NCI-H2171 treated with DMSO at 0.1 percent for 48 hours (cell line): ENCODE data around the gene TAF7.
"Not testable (repeated sequence)": the region's sequence is repeated elsewhere in the genome, so short reads cannot be mapped to it uniquely, and the experiment has no call there.

ENCODE experiments used
- DNase-seq: peaks from one replicate; lab custom pipeline; 2025; lab: John Stamatoyannopoulos, UW

The TAF7 gene

DNA sequence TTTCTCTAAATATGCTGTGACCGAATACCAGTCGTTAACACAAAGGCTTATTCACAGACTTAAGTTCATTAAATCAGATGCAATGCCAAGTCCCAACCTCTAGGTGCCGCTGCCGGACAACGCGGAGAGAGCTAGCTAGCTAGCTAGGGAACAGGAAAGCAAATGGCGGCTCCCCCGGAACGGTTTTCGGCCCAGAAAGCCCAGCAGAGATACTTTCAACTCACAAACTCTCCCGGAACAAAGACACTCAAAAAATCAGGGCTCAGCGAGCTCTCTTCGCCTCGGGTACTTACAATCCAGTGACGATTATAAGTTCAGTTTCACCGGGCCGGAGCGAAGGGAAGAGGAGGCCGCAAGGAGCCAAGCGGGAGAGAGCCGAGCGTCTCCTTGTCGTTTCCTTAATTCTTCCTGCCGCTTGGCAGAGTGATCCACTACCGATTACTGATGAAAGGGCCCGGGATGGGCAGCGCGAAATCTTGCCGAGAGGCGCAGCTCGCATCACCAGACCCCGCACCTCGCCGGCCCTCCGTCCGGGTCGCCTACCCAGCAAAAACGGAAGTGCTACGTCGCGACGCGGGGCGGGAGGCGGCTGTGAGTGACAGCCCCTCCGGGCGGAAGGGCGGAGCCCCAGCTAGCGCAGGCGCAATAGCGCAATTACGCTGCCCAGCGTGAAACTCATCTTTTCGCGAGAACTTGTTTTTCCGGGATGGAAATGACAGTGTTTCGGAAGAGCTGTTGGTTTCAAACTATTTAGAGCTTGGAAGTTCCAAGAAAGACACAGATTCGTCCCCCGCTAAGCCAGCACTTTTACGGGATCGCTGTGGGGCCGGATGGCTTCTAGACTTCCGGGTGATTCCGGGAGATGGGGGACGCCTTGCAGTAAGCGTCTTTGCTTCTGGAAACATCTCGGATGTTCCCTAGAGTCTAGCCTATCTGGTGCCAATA, at the start of gene TAF7:
Gene TAF7, minus strand, starts transcription at position 560 of the 945 bp plus-strand sequence. CDS start 740 bp downstream, outside the sequence.
- peak; percentile 77 for DNase-seq

- DNase-seq: no peak
Measured at GRCh38 chr5:141366016-141366896, 45.7 kb upstream of the TAF7 start.

- DNase-seq: no peak
Measured at GRCh38 chr5:141363952-141364660, 43.5 kb upstream of the TAF7 start, which contains the start of gene PCDHGA5. Gene PCDHGA5 (plus strand): TSS chr5:141364162. CDS start chr5:141364331, 169 bp downstream.

GRCh38 chr5:141362719-141363118, 42.1 kb upstream of the TAF7 start:
- no peak for DNase-seq

DNA sequence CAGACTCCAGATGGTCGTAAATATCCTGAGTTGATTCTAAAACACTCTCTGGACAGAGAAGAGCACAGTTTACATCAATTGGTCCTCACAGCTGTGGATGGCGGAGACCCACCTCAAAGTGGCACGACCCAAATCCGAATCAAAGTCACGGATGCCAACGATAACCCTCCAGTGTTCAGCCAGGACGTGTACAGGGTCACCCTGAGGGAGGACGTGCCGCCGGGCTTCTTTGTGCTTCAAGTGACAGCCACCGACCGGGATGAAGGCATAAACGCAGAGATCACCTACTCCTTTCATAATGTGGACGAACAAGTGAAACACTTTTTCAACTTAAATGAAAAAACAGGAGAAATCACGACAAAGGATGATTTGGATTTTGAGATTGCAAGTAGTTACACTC, 40.1 kb upstream of the TAF7 start:
- no peak for DNase-seq

DNA sequence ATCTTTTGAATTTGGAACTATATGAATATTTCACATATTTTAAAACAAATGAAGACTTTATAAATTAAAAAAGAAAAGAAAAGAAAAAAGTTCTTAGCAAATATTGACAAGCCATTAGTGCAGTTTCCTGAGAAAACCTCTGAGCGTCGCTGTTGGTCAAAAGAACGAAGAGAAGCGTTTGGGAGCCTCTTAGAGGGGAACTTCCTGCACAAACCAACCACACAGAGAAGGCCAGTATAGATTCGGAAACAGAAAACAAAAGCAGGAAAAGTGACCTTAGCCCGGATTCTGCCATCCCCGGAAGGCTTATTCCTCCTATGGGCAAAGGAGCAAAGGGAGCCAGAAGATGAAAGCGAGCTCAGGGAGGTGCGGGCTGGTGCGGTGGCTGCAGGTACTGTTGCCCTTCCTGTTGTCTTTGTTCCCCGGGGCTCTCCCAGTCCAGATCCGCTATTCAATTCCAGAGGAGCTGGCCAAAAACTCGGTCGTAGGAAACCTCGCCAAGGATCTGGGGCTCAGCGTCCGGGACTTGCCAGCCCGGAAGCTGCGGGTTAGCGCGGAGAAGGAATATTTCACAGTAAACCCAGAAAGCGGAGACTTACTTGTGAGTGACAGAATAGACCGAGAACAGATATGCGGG, 39.3 kb upstream of the TAF7 start, which contains the start of gene PCDHGB2:
Gene PCDHGB2, plus strand, starts transcription at position 205 of the 637 bp plus-strand sequence. Its CDS starts 142 bp downstream, at position 347.
- peak; percentile 15 for DNase-seq

DNA sequence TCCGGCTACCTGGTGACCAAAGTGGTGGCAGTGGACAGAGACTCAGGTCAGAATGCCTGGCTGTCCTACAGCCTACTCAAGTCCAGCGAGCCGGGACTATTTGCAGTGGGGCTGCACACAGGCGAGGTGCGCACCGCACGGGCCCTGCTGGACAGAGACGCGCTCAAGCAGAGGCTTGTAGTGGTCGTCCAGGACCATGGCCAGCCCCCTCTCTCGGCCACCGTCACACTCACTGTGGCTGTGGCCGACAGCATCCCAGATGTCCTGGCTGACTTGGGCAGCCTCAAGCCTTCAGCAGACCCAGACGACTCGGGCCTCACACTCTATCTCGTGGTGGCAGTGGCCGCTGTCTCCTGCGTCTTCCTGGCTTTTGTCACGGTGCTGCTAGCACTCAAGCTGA, 36.4 kb upstream of the TAF7 start:
- no peak for DNase-seq

DNA sequence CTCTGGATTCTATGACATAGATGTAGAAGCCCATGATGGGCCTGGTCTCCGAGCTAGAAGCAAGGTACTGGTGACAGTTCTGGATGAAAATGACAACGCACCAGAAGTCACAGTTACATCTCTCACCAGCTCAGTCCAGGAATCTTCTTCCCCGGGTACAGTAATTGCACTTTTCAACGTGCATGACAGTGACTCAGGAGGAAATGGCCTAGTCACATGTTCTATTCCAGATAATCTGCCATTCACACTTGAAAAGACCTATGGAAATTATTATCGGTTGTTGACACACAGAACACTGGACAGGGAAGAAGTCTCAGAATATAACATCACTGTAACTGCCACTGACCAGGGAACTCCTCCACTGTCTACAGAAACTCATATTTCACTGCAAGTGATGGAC, 35.5 kb upstream of the TAF7 start:
- DNase-seq: no peak

DNA sequence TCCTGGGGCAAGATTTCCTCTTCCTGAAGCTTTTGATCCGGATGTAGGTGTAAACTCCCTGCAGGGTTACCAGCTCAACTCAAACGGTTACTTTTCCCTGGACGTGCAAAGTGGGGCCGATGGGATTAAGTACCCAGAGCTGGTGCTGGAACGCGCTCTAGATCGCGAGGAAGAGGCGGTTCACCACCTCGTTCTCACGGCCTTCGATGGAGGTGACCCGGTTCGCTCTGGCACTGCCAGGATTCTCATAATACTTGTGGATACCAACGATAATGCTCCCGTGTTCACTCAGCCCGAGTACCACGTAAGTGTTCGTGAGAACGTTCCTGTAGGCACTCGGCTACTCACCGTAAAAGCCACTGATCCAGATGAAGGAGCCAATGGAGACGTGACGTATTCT, 35.1 kb upstream of the TAF7 start:
- no peak for DNase-seq

GRCh38 chr5:141354900-141355469, 34.4 kb upstream of the TAF7 start, which contains the start of gene PCDHGA4:
Gene PCDHGA4 (plus strand): TSS chr5:141355021. CDS start chr5:141355108, 87 bp downstream.
- no peak for DNase-seq

DNA sequence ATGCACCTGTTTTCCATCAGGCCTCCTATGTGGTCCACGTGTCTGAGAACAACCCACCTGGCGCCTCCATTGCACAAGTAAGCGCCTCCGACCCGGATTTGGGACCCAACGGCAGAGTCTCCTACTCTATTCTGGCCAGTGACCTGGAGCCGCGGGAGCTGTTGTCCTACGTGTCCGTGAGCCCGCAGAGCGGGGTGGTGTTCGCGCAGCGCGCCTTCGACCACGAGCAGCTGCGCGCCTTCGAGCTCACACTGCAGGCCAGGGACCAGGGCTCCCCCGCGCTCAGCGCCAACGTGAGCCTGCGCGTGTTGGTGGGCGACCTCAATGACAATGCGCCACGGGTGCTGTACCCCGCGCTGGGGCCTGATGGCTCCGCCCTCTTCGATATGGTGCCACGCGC, 31.0 kb upstream of the TAF7 start:
- no peak for DNase-seq

GRCh38 chr5:141349917-141350619, 29.5 kb upstream of the TAF7 start, which contains the start of gene PCDHGB1:
Gene PCDHGB1 (plus strand): TSS chr5:141350099. CDS start chr5:141350261, 162 bp downstream.
- DNase-seq: peak; percentile 23

DNA sequence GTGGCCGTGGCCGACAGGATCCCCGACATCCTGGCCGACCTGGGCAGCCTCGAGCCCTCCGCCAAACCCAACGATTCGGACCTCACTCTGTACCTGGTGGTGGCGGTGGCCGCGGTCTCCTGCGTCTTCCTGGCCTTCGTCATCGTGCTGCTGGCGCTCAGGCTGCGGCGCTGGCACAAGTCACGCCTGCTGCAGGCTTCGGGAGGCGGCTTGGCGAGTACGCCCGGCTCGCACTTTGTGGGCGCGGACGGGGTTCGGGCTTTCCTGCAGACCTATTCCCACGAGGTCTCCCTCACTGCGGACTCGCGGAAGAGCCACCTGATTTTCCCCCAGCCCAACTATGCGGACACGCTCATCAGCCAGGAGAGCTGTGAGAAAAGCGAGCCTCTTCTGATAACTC, 25.4 kb upstream of the TAF7 start:
- DNase-seq: not testable (repeated sequence)

GRCh38 chr5:141345327-141345726, 24.7 kb upstream of the TAF7 start:
- DNase-seq: no peak

DNA sequence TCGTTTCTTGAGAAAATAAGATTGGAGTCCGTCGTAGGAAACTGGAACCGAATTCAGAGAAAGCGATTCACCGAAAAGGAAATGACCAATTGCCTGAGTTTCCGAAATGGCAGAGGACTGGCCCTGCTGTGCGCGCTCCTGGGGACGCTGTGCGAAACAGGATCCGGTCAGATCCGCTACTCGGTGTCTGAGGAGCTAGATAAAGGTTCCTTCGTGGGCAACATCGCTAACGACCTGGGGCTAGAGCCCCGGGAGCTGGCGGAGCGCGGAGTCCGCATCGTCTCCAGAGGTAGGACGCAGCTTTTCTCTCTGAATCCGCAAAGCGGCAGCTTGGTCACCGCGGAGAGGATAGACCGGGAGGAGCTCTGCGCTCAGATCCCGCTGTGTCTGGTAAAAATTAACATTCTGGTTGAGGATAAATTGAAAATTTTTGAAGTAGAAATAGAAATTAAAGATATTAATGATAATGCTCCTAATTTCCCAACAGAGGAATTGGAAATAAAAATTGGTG, 23.4 kb upstream of the TAF7 start:
- DNase-seq: no peak

- peak; percentile 0 for DNase-seq
Measured at GRCh38 chr5:141343242-141343952, 22.8 kb upstream of the TAF7 start, which contains the start of gene PCDHGA3. Gene PCDHGA3 (plus strand): TSS chr5:141343829. CDS start chr5:141344034, 205 bp downstream.

DNA sequence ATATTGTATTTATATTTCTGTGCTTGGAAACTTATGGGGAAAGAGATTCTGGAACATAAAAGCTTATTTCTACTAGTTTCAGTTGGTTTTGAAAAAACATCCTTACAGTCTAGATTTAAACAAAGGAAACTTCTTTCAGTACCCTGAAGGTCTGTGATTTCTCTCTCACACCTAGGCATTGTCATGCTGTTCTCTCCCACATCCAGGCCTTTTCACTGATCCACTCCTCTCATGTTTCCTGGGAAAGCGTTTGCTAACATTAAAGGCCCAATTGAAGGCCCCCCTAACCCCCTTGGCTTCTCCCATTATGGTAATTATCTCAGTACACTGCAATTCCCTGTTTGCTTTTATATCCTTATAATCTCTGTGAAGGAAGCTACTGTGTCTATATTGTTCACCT, 22.2 kb upstream of the TAF7 start:
- DNase-seq: no peak

DNA sequence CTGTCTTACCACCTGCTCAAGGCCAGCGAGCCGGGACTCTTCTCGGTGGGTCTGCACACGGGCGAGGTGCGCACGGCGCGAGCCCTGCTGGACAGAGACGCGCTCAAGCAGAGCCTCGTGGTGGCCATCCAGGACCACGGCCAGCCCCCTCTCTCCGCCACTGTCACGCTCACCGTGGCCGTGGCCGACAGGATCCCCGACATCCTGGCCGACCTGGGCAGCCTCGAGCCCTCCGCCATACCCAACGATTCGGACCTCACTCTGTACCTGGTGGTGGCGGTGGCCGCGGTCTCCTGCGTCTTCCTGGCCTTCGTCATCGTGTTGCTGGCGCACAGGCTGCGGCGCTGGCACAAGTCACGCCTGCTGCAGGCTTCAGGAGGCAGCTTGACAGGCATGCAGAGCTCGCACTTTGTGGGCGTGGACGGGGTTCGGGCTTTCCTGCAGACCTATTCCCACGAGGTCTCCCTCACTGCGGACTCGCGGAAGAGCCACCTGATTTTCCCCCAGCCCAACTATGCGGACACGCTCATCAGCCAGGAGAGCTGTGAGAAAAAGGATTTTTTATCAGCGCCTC, 20.3 kb upstream of the TAF7 start:
- not testable (repeated sequence) for DNase-seq
